GM23338 (cell line): ENCODE measurements around the gene ADD1.

ENCODE experiments used
- CREB1 ChIP-seq: fragments of 250-450 bp; sonication (Bioruptor Pico); IDR thresholded peaks from 2 replicates; pipeline ENCODE4 v1.5.0; 2020; ENCODE audit warnings: low read depth, mild to moderate bottlenecking, moderate library complexity
- EZH2 ChIP-seq: fragments of 200-600 bp; sonication (generic); IDR thresholded peaks from one replicate; pipeline ENCODE4 v1.8.0; 2017; ENCODE audit warnings: antibody characterized with exemption, mild to moderate bottlenecking, low read depth; ENCODE audit not compliant: unreplicated experiment
- EZH2phosphoT487 ChIP-seq: fragments of 200-600 bp; sonication (generic); IDR thresholded peaks from one replicate; pipeline ENCODE4 v1.8.1; 2018; ENCODE audit warnings: antibody characterized with exemption; ENCODE audit not compliant: unreplicated experiment
- NANOG ChIP-seq: IDR thresholded peaks from 2 replicates; pipeline ENCODE4 v1.6.1; 2016; ENCODE audit warnings: antibody characterized with exemption, borderline replicate concordance
- POLR2AphosphoS5 ChIP-seq: IDR thresholded peaks from 2 replicates; pipeline ENCODE4 v1.6.1; 2016; ENCODE audit warnings: antibody characterized with exemption, low read depth
- STAT1 ChIP-seq: IDR thresholded peaks from one replicate; pipeline ENCODE4 v1.6.1; 2016; ENCODE audit warnings: antibody characterized with exemption; ENCODE audit not compliant: unreplicated experiment
- ZNF331 ChIP-seq: fragments of 250-450 bp; sonication (Bioruptor Pico); IDR thresholded peaks from 2 replicates; pipeline ENCODE4 v1.5.0; 2020; ENCODE audit warnings: low read depth, mild to moderate bottlenecking, moderate library complexity
- TF ChIP-seq, protein P1 (sequence below), 2 experiments: fragments of 200-600 bp in 1 of 2; sonication (generic) in 1 of 2; conservative IDR thresholded peaks; 2 replicates each; pipeline versions ENCODE4 v1.5.1 to v1.6.1; 2016 to 2017; ENCODE audit warnings: antibody characterized with exemption in 2 of 2, low read depth in 2 of 2, mild to moderate bottlenecking in 2 of 2, moderate library complexity in 1 of 2
- TF ChIP-seq, protein P2 (sequence below): IDR thresholded peaks from one replicate; pipeline ENCODE4 v1.6.1; 2018; ENCODE audit warnings: antibody characterized with exemption; ENCODE audit not compliant: unreplicated experiment

DNA sequence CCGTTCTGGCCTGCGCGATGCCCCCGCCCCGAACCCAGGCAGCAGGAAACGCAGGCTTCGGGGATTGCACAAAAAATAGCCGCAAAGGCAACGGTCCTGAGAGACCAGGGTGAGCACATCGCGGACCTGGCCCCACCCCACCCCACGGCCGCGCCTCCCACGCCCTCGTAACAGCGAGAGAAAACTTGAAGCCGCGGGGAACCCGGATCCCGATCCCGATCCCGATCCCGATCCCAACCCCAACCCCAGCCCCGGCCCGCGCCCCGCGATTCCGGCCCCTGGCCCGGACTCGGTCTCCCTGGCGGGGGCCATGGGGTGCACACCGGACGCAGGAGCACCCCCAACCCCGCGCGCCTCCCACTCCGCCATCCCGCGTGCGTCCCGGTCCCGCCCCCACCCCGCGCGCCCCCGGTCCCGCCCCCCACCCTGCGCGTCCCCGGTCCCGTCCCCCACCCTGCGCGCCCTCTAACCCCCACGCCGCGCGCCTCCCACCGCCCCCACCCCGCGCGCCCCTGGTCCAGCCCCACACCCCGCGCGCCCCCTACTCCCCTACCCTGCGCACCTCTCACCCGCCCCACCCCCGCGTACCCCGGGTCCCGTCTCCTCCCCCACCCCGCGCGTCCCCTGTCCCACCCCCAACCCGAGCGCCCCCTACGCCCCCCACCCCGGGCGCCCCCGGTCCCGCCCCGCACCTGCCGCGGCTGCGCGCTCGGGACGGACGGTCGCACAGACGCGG lies 90.6 kb downstream of the ADD1 start:
- TF ChIP-seq, protein P1, sequence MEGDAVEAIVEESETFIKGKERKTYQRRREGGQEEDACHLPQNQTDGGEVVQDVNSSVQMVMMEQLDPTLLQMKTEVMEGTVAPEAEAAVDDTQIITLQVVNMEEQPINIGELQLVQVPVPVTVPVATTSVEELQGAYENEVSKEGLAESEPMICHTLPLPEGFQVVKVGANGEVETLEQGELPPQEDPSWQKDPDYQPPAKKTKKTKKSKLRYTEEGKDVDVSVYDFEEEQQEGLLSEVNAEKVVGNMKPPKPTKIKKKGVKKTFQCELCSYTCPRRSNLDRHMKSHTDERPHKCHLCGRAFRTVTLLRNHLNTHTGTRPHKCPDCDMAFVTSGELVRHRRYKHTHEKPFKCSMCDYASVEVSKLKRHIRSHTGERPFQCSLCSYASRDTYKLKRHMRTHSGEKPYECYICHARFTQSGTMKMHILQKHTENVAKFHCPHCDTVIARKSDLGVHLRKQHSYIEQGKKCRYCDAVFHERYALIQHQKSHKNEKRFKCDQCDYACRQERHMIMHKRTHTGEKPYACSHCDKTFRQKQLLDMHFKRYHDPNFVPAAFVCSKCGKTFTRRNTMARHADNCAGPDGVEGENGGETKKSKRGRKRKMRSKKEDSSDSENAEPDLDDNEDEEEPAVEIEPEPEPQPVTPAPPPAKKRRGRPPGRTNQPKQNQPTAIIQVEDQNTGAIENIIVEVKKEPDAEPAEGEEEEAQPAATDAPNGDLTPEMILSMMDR (conservative IDR thresholded peaks at IDR 0.05; ENCODE audit: low read depth in 2 of 2), result no peak
- TF ChIP-seq, protein P2, sequence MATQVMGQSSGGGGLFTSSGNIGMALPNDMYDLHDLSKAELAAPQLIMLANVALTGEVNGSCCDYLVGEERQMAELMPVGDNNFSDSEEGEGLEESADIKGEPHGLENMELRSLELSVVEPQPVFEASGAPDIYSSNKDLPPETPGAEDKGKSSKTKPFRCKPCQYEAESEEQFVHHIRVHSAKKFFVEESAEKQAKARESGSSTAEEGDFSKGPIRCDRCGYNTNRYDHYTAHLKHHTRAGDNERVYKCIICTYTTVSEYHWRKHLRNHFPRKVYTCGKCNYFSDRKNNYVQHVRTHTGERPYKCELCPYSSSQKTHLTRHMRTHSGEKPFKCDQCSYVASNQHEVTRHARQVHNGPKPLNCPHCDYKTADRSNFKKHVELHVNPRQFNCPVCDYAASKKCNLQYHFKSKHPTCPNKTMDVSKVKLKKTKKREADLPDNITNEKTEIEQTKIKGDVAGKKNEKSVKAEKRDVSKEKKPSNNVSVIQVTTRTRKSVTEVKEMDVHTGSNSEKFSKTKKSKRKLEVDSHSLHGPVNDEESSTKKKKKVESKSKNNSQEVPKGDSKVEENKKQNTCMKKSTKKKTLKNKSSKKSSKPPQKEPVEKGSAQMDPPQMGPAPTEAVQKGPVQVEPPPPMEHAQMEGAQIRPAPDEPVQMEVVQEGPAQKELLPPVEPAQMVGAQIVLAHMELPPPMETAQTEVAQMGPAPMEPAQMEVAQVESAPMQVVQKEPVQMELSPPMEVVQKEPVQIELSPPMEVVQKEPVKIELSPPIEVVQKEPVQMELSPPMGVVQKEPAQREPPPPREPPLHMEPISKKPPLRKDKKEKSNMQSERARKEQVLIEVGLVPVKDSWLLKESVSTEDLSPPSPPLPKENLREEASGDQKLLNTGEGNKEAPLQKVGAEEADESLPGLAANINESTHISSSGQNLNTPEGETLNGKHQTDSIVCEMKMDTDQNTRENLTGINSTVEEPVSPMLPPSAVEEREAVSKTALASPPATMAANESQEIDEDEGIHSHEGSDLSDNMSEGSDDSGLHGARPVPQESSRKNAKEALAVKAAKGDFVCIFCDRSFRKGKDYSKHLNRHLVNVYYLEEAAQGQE, result no peak
- TF ChIP-seq STAT1 (no peak), EZH2 (no peak), POLR2AphosphoS5 (no peak), ZNF331 (CRISPR knock-in tag) (no peak), EZH2phosphoT487 (no peak), CREB1 (CRISPR knock-in tag) (no peak), NANOG (no peak)
